HFFc6 (cell line): ENCODE results near the gene KCNQ1OT1. TPM values are rescaled to one million over a fixed set of nuclear protein-coding genes. Genes with fewer than 3 reads are reported as not detected.

Source experiments
- DNase-seq: peaks from one replicate; pipeline ENCODE4 v3.0.0-alpha.2; 2018
- H3K27ac Mint-ChIP-seq: 2 replicates; pipeline ENCODE4 v1.8.0; 2020; ENCODE audit warnings: mild to moderate bottlenecking, mixed read lengths
- H3K27me3 Mint-ChIP-seq: 2 replicates; pipeline ENCODE4 v1.8.0; 2021; ENCODE audit warnings: mild to moderate bottlenecking, moderate library complexity, mixed read lengths; ENCODE audit not compliant: insufficient read depth
- H3K36me3 Mint-ChIP-seq: 2 replicates; pipeline ENCODE4 v1.8.0; 2021; ENCODE audit warnings: low read depth, mixed read lengths
- H3K4me1 Mint-ChIP-seq: 2 replicates; pipeline ENCODE4 v1.8.0; 2020; ENCODE audit warnings: low read depth, mixed read lengths
- H3K4me3 Mint-ChIP-seq: 2 replicates; pipeline ENCODE4 v1.8.0; 2020; ENCODE audit warnings: mild to moderate bottlenecking, moderate library complexity, mixed read lengths
- H3K9me3 Mint-ChIP-seq: 2 replicates; pipeline ENCODE4 v1.8.0; 2020; ENCODE audit warnings: mild to moderate bottlenecking, mixed read lengths
- CTCF ChIP-seq: fragments of 200-600 bp; sonication (generic); IDR thresholded peaks from 2 replicates; pipeline ENCODE4 v1.5.0; 2021; ENCODE audit warnings: antibody characterized with exemption, mild to moderate bottlenecking
- total RNA-seq, 6 experiments: library from RNA; stranded (reverse); fragmentation: NEBNext Ultra II Directional; extraction: Animal tissue kit (Norgen Biotek cat#: 25700); gene quantifications; 2 replicates in 1 of 6; 3 replicates in 5 of 6; pipeline ENCODE4 v1.2.3, GENCODE V29; 2021

KCNQ1OT1 gene
- total RNA-seq, 6 experiments from 2014 or later: 0.41 to 0.76 (median 0.43) TPM

- no peaks in the 10 kb centered on the region for H3K4me1 Mint-ChIP-seq
- peaks cover 9% of the 10 kb centered on the region; the same call in 1 of the 2 replicates for H3K27me3 Mint-ChIP-seq
- H3K27ac Mint-ChIP-seq: no peak overlapping the region
- no peak overlapping the region for H3K4me3 Mint-ChIP-seq
- no peaks in the 10 kb centered on the region for H3K36me3 Mint-ChIP-seq
- H3K9me3 Mint-ChIP-seq: no peaks in the 10 kb centered on the region
- TF ChIP-seq CTCF: no peak
- no peak for DNase-seq
These were observed 120.3 kb downstream of the KCNQ1OT1 start for GRCh38 chr11:2579315-2580060.

- Mint-ChIP-seq H3K4me3 (no peak overlapping the region), H3K36me3 (no peaks in the 10 kb centered on the region), H3K27ac (no peak overlapping the region), H3K4me1 (no peaks in the 10 kb centered on the region), H3K9me3 (no peaks in the 10 kb centered on the region), H3K27me3 (peaks cover 9% of the 10 kb centered on the region; the same call in 1 of the 2 replicates)
- no peak for DNase-seq
- no peak for TF ChIP-seq CTCF
These were observed 120.9 kb downstream of the KCNQ1OT1 start for GRCh38 chr11:2578929-2579270.

GRCh38 chr11:2577991-2578928 is 121.5 kb downstream of the KCNQ1OT1 start:
- no peak for TF ChIP-seq CTCF

GRCh38 chr11:2577031-2577990 is 122.5 kb downstream of the KCNQ1OT1 start:
- Mint-ChIP-seq H3K9me3 (no peaks in the 10 kb centered on the region), H3K4me3 (no peak overlapping the region), H3K27me3 (peaks cover 9% of the 10 kb centered on the region; the same call in 1 of the 2 replicates), H3K4me1 (no peaks in the 10 kb centered on the region), H3K27ac (no peak overlapping the region), H3K36me3 (no peaks in the 10 kb centered on the region)
- DNase-seq: no peak
- TF ChIP-seq CTCF: no peak

More at GRCh38 chr11:2577991-2578928, 121.5 kb downstream of the KCNQ1OT1 start:
- Mint-ChIP-seq H3K4me1 (no peaks in the 10 kb centered on the region), H3K27ac (no peak overlapping the region), H3K4me3 (no peak overlapping the region), H3K9me3 (no peaks in the 10 kb centered on the region), H3K27me3 (peaks cover 9% of the 10 kb centered on the region; the same call in 1 of the 2 replicates), H3K36me3 (no peaks in the 10 kb centered on the region)
- DNase-seq: no peak

GRCh38 chr11:2576549-2576948 is 123.2 kb downstream of the KCNQ1OT1 start:
- H3K4me3 Mint-ChIP-seq: no peak overlapping the region
- H3K27me3 Mint-ChIP-seq: peaks cover 7% of the 10 kb centered on the region; the same call in 1 of the 2 replicates
- no peak for TF ChIP-seq CTCF
- H3K4me1 Mint-ChIP-seq: no peaks in the 10 kb centered on the region
- no peak overlapping the region for H3K27ac Mint-ChIP-seq
- no peaks in the 10 kb centered on the region for H3K36me3 Mint-ChIP-seq
- H3K9me3 Mint-ChIP-seq: no peaks in the 10 kb centered on the region
- no peak for DNase-seq
